ENCODE results near the gene KCNC2.

The KCNC2 gene

DNA sequence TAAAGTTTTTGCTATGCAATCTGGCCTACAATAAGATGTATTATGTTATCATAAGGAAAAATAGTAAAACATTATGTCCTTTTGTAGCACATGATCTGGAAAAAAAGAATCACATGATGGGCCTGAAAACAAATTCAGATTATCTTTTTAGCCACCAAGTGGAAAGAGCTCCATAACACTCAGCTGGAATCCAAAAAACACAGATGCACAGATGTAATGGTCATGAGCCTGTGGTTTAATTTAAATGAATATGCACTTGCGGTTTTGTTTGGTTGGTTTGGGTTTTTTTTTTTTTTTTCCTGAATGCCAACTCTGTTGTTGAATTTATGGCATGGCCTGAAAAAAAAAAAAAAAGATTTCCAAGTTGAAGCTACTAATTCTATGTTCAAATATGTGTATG lies 4.1 kb downstream of the KCNC2 start:
- Histone ChIP-seq H4K20me1 (ENCODE audit: low read depth, low read length) (no peaks in the 10 kb centered on the region), H3K27ac (ENCODE audit: low read depth, low read length) (no peak overlapping the region), H3K4me2 (ENCODE audit: low read depth, low read length, poor library complexity, severe bottlenecking) (no peak overlapping the region), H3K9me3 (ENCODE audit: insufficient read depth, low read length) (no peaks in the 10 kb centered on the region), H3K36me3 (ENCODE audit: low read length) (no peaks in the 10 kb centered on the region), H3K9me2 (replicated peaks; ENCODE audit: insufficient read depth, low read length) (no peaks in the 10 kb centered on the region), H3F3A (ENCODE audit: insufficient read depth) (no peaks in the 10 kb centered on the region), H3K9ac (ENCODE audit: low read length) (no peak overlapping the region), H2AFZ (ENCODE audit: low read depth, low read length, severe bottlenecking) (no peak overlapping the region), H3K4me3 (ENCODE audit: insufficient read depth, low read length, poor library complexity, severe bottlenecking) (no peak overlapping the region), H3K79me2 (ENCODE audit: insufficient read depth, low read length) (no peaks in the 10 kb centered on the region), H3K27me3 (ENCODE audit: low read length) (no peaks in the 10 kb centered on the region; the same call in 1 of the 2 replicates)
- TF ChIP-seq, protein P1, sequence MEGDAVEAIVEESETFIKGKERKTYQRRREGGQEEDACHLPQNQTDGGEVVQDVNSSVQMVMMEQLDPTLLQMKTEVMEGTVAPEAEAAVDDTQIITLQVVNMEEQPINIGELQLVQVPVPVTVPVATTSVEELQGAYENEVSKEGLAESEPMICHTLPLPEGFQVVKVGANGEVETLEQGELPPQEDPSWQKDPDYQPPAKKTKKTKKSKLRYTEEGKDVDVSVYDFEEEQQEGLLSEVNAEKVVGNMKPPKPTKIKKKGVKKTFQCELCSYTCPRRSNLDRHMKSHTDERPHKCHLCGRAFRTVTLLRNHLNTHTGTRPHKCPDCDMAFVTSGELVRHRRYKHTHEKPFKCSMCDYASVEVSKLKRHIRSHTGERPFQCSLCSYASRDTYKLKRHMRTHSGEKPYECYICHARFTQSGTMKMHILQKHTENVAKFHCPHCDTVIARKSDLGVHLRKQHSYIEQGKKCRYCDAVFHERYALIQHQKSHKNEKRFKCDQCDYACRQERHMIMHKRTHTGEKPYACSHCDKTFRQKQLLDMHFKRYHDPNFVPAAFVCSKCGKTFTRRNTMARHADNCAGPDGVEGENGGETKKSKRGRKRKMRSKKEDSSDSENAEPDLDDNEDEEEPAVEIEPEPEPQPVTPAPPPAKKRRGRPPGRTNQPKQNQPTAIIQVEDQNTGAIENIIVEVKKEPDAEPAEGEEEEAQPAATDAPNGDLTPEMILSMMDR (IDR thresholded peaks at IDR 0.05; ENCODE audit: insufficient read depth, low read length, poor library complexity, severe bottlenecking): no peak
- no peak for TF ChIP-seq EZH2phosphoT487 (conservative IDR thresholded peaks at IDR 0.05; ENCODE audit: low read length)

DNA sequence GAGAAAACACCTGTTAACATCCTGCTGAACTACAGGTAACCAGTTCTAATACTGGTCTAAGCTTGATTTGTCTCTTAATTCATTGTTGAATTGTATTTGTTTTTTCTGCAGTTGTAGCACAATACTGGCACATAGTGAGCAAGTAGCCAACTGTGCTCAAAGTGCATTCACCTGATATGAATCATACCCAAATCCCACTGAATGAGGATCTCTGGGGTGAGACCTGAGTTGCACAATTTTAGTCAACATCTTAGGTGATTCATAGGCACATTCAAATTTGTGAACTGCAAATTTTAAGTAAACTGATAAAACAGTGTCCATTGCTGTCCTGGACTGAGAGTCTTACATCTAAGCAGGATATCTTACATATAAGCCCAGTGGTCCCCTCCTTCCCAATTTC lies 12.8 kb downstream of the KCNC2 start:
- Histone ChIP-seq H3K9me3 (ENCODE audit: insufficient read depth, low read length) (no peaks in the 10 kb centered on the region), H2AFZ (ENCODE audit: low read depth, low read length, severe bottlenecking) (no peak overlapping the region), H3K4me2 (ENCODE audit: low read depth, low read length, poor library complexity, severe bottlenecking) (no peak overlapping the region)

DNA sequence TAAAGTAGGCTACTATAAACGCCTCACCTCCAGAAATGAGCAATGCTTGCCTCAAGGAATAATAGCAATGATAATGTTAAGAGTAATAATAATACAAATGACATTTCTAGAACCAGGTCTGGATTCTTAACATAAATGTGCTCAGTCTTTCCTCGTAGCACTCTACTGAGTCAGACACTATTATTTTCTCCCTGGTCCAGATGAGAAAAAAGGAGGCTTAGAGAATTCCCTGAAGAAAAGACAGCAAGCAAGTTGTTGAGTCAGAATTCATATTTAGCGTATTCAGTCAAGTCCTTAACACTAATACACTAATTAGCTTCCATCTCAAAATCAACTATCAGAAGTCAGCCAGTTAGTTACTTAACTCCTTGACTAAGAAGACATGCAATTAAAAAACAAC lies 13.2 kb downstream of the KCNC2 start:
- Histone ChIP-seq H4K20me1 (ENCODE audit: low read depth, low read length) (no peaks in the 10 kb centered on the region), H3K27ac (ENCODE audit: low read depth, low read length) (no peak overlapping the region), H3K9ac (ENCODE audit: low read length) (no peak overlapping the region), H3F3A (ENCODE audit: insufficient read depth) (no peaks in the 10 kb centered on the region), H2AFZ (ENCODE audit: low read depth, low read length, severe bottlenecking) (no peak overlapping the region), H3K79me2 (ENCODE audit: insufficient read depth, low read length) (no peaks in the 10 kb centered on the region), H3K9me2 (replicated peaks; ENCODE audit: insufficient read depth, low read length) (no peaks in the 10 kb centered on the region), H3K4me3 (ENCODE audit: insufficient read depth, low read length, poor library complexity, severe bottlenecking) (no peak overlapping the region), H3K36me3 (ENCODE audit: low read length) (no peaks in the 10 kb centered on the region), H3K4me2 (ENCODE audit: low read depth, low read length, poor library complexity, severe bottlenecking) (no peak overlapping the region), H3K9me3 (ENCODE audit: insufficient read depth, low read length) (no peaks in the 10 kb centered on the region), H3K27me3 (ENCODE audit: low read length) (no peaks in the 10 kb centered on the region)
- TF ChIP-seq, protein P1 (IDR thresholded peaks at IDR 0.05; ENCODE audit: insufficient read depth, low read length, poor library complexity, severe bottlenecking): no peak
- TF ChIP-seq EZH2phosphoT487 (conservative IDR thresholded peaks at IDR 0.05; ENCODE audit: low read length): no peak

More for the DNA sequence above, 12.8 kb downstream of the KCNC2 start:
- no peaks in the 10 kb centered on the region for H4K20me1 ChIP-seq (ENCODE audit: low read depth, low read length)
- no peak overlapping the region for H3K4me3 ChIP-seq (ENCODE audit: insufficient read depth, low read length, poor library complexity, severe bottlenecking)
- H3K9me2 ChIP-seq (replicated peaks; ENCODE audit: insufficient read depth, low read length): no peaks in the 10 kb centered on the region
- no peaks in the 10 kb centered on the region for H3K27me3 ChIP-seq (ENCODE audit: low read length)
- H3K79me2 ChIP-seq (ENCODE audit: insufficient read depth, low read length): no peaks in the 10 kb centered on the region
- no peak overlapping the region for H3K27ac ChIP-seq (ENCODE audit: low read depth, low read length)
- H3K36me3 ChIP-seq (ENCODE audit: low read length): no peaks in the 10 kb centered on the region
- TF ChIP-seq, protein P1 (IDR thresholded peaks at IDR 0.05; ENCODE audit: insufficient read depth, low read length, poor library complexity, severe bottlenecking): no peak
- no peak for TF ChIP-seq EZH2phosphoT487 (conservative IDR thresholded peaks at IDR 0.05; ENCODE audit: low read length)
- no peaks in the 10 kb centered on the region for H3F3A ChIP-seq (ENCODE audit: insufficient read depth)
- H3K9ac ChIP-seq (ENCODE audit: low read length): no peak overlapping the region

All from SU-DHL-6 (cell line).